ENCODE measurements around the gene NOSTRIN.

DNA sequence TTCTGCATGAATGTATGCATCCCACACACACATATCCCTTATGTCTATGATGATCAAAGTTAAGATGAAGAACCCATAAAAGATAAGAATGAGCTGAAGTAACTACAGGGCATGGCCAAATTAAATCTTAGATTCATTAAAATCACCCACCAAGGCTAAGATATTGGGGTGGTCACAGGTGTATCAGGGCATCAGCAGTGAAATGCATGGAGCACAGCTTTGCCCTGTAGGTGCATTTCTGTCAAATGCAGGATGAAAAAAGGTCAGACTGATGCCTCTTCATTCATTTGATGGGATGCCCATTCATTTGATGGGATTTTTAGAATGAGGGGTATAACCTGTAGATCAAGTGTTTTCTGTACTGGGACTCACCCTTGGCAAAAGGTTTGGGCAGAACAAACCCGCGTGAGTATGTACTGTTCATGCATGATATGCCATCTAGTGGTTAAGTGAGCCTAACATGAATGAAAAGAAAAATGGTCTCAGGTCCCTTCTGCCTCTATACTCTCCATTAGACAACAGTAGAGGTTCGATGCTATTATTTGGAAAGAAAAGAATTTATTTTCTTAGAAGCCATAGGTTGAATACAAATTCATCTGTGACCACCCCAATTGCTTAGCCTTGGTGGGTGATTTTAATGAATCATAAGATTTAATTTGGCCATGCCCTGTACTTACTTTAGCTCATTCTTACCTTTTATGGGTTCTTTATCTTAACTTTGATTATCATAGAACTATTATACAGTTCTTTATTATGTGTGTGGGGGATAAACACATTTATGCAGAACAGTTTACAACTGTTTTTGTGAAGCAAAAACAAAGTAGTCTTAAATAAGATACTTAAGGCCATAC is 43.2 kb upstream of the NOSTRIN start:
- TF ChIP-seq, protein P1, sequence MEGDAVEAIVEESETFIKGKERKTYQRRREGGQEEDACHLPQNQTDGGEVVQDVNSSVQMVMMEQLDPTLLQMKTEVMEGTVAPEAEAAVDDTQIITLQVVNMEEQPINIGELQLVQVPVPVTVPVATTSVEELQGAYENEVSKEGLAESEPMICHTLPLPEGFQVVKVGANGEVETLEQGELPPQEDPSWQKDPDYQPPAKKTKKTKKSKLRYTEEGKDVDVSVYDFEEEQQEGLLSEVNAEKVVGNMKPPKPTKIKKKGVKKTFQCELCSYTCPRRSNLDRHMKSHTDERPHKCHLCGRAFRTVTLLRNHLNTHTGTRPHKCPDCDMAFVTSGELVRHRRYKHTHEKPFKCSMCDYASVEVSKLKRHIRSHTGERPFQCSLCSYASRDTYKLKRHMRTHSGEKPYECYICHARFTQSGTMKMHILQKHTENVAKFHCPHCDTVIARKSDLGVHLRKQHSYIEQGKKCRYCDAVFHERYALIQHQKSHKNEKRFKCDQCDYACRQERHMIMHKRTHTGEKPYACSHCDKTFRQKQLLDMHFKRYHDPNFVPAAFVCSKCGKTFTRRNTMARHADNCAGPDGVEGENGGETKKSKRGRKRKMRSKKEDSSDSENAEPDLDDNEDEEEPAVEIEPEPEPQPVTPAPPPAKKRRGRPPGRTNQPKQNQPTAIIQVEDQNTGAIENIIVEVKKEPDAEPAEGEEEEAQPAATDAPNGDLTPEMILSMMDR (IDR thresholded peaks at IDR 0.05): peak in 3 of 4 experiments; percentile 56 to 74 (median 66)
- no peak for TF ChIP-seq POLR2A (IDR thresholded peaks at IDR 0.05)
- TF ChIP-seq POLR2AphosphoS5 (IDR thresholded peaks at IDR 0.05): no peak

Data from prostate gland (tissue), 2 donors.